OCI-LY7 (cell line): ENCODE results near the gene HSPB9. TPM values are rescaled to one million over a fixed set of nuclear protein-coding genes. Genes with fewer than 3 reads are reported as not detected.

Experiments used
- BruUV-seq: library from RNA; stranded (reverse); fragments of 400-500 nt; replicated peaks from 2 replicates; lab custom pipeline; 2021; lab: Mats Ljungman, UMichigan
- CTCF ChIA-PET: fragments of 300-600 bp; sonication (Branson Sonifier 250); formaldehyde crosslinking; loops from one replicate; lab custom pipeline; 2022; ENCODE audit warnings: antibody characterized with exemption; ENCODE audit not compliant: unreplicated experiment; lab: Charles Lee
- POLR2A ChIA-PET: fragments of 300-600 bp; sonication (Branson Sonifier 250); formaldehyde crosslinking; loops from one replicate; lab custom pipeline; 2022; ENCODE audit warnings: antibody characterized with exemption; lab: Charles Lee
- DNase-seq: peaks from one replicate; pipeline ENCODE4 v3.0.0-alpha.2; 2015; ENCODE audit warnings: low spot score
- H2AFZ ChIP-seq: fragments of 200-600 bp; sonication (generic), shearing (Covaris generic); 2 replicates; pipeline ENCODE4 v1.6.1; 2014; ENCODE audit warnings: mild to moderate bottlenecking, antibody characterized with exemption, low read length, moderate library complexity
- H3K27ac ChIP-seq: fragments of 200-600 bp; sonication (generic); 2 replicates; pipeline ENCODE4 v1.5.1; 2014; ENCODE audit warnings: mixed run types, low read depth, mild to moderate bottlenecking, moderate library complexity, low read length, inconsistent platforms; ENCODE audit not compliant: poor library complexity, severe bottlenecking
- H3K36me3 ChIP-seq: fragments of 200-600 bp; sonication (generic); 2 replicates; pipeline ENCODE4 v1.6.1; 2014; ENCODE audit warnings: mild to moderate bottlenecking, antibody characterized with exemption, low read length, moderate library complexity, mixed read lengths; ENCODE audit not compliant: insufficient read depth
- H3K4me1 ChIP-seq: fragments of 200-600 bp; sonication (generic); 2 replicates; pipeline ENCODE4 v1.5.1; 2014; ENCODE audit warnings: mild to moderate bottlenecking, low read length; ENCODE audit not compliant: insufficient read depth, poor library complexity, severe bottlenecking
- H3K4me2 ChIP-seq: fragments of 200-600 bp; sonication (generic); 2 replicates; pipeline ENCODE4 v1.6.1; 2014; ENCODE audit warnings: mild to moderate bottlenecking, low read length
- H3K4me3 ChIP-seq: fragments of 200-600 bp; sonication (generic); 2 replicates; pipeline ENCODE4 v1.5.1; 2014; ENCODE audit warnings: mild to moderate bottlenecking, low read depth, low read length; ENCODE audit not compliant: poor library complexity, severe bottlenecking
- H3K79me2 ChIP-seq: fragments of 200-600 bp; sonication (generic); 2 replicates; pipeline ENCODE4 v1.6.1; 2016; ENCODE audit warnings: low read depth, mild to moderate bottlenecking, low read length, moderate library complexity, mixed read lengths; ENCODE audit not compliant: insufficient read depth
- H3K9me2 ChIP-seq: fragments of 200-600 bp; sonication (generic); 2 replicates; pipeline ENCODE4 v1.6.1; 2016; ENCODE audit warnings: mild to moderate bottlenecking, low read length, mixed read lengths; ENCODE audit not compliant: insufficient read depth
- H3K9me3 ChIP-seq: fragments of 200-600 bp; sonication (generic); 2 replicates; pipeline ENCODE4 v1.6.1; 2014; ENCODE audit warnings: mild to moderate bottlenecking, mixed run types, low read length, mixed read lengths
- H4K20me1 ChIP-seq: fragments of 200-600 bp; sonication (generic); 2 replicates; pipeline ENCODE4 v1.6.1; 2014; ENCODE audit warnings: mild to moderate bottlenecking, antibody characterized with exemption, low read length, moderate library complexity, mixed read lengths; ENCODE audit not compliant: insufficient read depth
- CTCF ChIP-seq: fragments of 200-600 bp; sonication (generic); conservative IDR thresholded peaks from 2 replicates; pipeline ENCODE4 v1.5.1; 2014; ENCODE audit warnings: mild to moderate bottlenecking, antibody characterized with exemption, low read length, moderate library complexity, mixed read lengths
- EZH2phosphoT487 ChIP-seq: fragments of 200-600 bp; sonication (generic); IDR thresholded peaks from 2 replicates; pipeline ENCODE4 v1.6.1; 2018; ENCODE audit warnings: low read depth, borderline replicate concordance, mild to moderate bottlenecking, mixed run types, antibody characterized with exemption, low read length, moderate library complexity, mixed read lengths
- intact Hi-C: fragments of 100-400 bp; cut with micrococcal nuclease; formaldehyde crosslinking; loops from one replicate; pipeline ENCODE4 v1.10.0; 2022; ENCODE audit not compliant: unreplicated experiment
- total RNA-seq, 2 experiments: library from RNA; depleted of rRNA in 1 of 2; stranded (reverse); fragments of >200 nt in 1 of 2; shearing (Covaris generic) in 1 of 2; gene quantifications; 2 replicates each; pipeline ENCODE4 v1.2.3, GENCODE V29; 2014 to 2022

Gene HSPB9
- total RNA-seq, 2 experiments from 2014 or later = 0.16 TPM; not detected in 1

DNA sequence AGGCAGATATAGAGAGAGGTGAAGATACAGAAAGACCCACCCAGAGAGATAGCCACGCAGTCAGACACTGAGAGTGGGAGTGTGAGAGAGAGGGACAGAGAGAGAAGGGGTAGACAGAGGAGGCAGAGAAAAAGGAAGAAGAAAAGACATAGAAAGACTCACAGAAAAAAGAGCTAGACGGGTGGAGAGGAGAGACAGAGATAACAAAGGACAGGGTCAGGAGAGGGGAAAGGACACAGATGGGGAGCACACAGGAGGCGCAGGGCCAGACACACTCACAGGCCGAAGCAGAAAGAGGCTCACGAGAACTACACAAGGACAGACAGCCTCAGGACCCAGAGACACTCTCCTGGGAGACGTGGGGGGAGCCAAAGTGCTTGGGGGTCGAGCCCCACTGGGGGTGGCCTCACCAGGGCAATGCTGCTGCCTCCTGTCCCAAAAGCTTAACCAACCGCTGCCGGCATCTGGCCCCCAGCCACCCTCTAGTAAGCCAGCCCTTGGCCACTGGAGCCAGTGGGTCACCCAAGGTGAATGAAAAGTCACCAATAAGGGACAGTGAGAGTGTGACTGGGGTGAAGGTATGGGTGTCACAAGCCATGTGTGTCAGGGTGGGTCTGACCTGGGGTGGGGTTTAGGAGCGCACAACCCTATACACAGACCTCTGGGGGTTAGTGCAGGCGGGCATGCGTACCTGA lies 28.1 kb upstream of the HSPB9 start:
- POLR2A ChIA-PET = interaction anchor here (0.6 kb wide), 1 partner anchor 125 kb away, joined by 3 read pairs; no protein-coding TSS in a partner anchor

DNA sequence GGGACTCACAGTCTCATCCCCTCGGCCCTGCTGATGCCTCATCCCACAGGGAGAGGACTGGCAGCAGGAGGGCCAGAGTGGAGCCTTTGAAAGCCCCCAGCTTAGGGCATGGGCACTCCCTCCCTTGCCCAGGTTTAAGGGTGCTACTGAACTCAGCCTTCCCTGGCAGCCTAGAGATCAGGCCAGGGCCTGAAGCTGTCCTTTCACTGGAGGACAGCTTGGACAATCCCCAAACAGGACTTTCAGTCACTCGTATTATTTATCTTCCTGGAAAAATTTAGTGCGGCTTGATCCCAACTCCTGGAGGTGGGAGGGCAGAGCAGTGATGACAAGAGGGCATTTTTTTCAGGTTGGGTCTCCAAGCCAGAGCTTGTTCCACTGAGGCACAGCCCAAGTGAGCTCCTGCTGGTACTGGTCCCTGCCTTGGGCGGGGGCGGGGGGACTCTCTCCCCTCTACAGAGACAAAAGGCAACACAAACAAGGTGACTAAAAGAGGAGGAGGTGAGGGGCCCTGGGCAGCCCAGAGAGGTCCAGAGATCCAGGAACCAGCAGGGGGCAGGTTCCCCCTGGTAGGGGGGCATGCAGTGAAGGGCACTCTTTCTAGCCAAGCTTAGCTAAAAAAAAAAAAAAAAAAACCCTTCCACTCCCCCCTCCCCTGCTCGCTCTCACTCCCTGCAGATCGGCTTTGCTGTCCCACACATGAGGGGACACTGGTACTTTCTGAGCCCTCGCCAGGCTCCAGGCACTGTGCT lies 26.1 kb upstream of the HSPB9 start:
- DNase-seq = no peak
- Histone ChIP-seq H3K4me3 (no peak overlapping the region), H3K9me3 (no peaks in the 10 kb centered on the region), H4K20me1 (no peaks in the 10 kb centered on the region), H3K79me2 (no peaks in the 10 kb centered on the region), H3K27ac (no peak overlapping the region), H3K9me2 (no peaks in the 10 kb centered on the region), H2AFZ (no peak overlapping the region), H3K4me2 (no peak overlapping the region), H3K4me1 (peaks cover 14% of the 10 kb centered on the region), H3K36me3 (no peaks in the 10 kb centered on the region)
- ChIA-PET POLR2A (no interaction called here), CTCF (no interaction called here)
- BruUV-seq = no TSS peak
- intact Hi-C loops = no loop called here
- TF ChIP-seq EZH2phosphoT487 (no peak), CTCF (peak; percentile 34; the same call in 1 of the 2 replicates)

More for the DNA sequence above, 28.1 kb upstream of the HSPB9 start:
- BruUV-seq = no TSS peak
- intact Hi-C loops = no loop called here
- Histone ChIP-seq H3K9me2 (no peaks in the 10 kb centered on the region), H2AFZ (no peak overlapping the region), H3K27ac (no peak overlapping the region), H3K36me3 (no peaks in the 10 kb centered on the region), H3K4me2 (no peak overlapping the region), H3K4me3 (no peak overlapping the region), H3K4me1 (peaks cover 14% of the 10 kb centered on the region), H3K9me3 (no peaks in the 10 kb centered on the region), H3K79me2 (no peaks in the 10 kb centered on the region), H4K20me1 (no peaks in the 10 kb centered on the region)
- no peak for TF ChIP-seq EZH2phosphoT487
- TF ChIP-seq CTCF = no peak
- DNase-seq = no peak
- CTCF ChIA-PET = interaction anchor here (0.6 kb wide), 1 partner anchor 23 kb away, joined by 3 read pairs; no protein-coding TSS in a partner anchor
